ENCODE results near the gene PLOD2.

PLOD2 gene

GRCh38 chr3:146145642-146146041, 15.3 kb downstream of the PLOD2 start:
- no peak overlapping the region for H4K8ac ChIP-seq (ENCODE audit: low read length)
- peaks cover 1% of the 10 kb centered on the region for H3K4me1 ChIP-seq (ENCODE audit: control insufficient read depth, insufficient read depth, low read depth, low read length)
- H3K79me1 ChIP-seq (replicated peaks; ENCODE audit: low read length, poor library complexity, severe bottlenecking), result peaks cover 15% of the 10 kb centered on the region
- H2BK15ac ChIP-seq (ENCODE audit: low read depth, poor library complexity, severe bottlenecking), result no peak overlapping the region
- WGBS, result no CpG with 5 or more reads among the region's 1 CpG
- no peak overlapping the region for H2BK12ac ChIP-seq (ENCODE audit: low read length in 2 of 2)
- no peak for DNase-seq
- no peaks in the 10 kb centered on the region for H3K9me3 ChIP-seq (ENCODE audit: control insufficient read depth, low read length)
- no peak overlapping the region for H3K4me2 ChIP-seq (ENCODE audit: low read length, poor library complexity, severe bottlenecking)
- no peak overlapping the region for H3K27ac ChIP-seq (ENCODE audit: low read length, poor library complexity, severe bottlenecking)
- no peaks in the 10 kb centered on the region for H3K27me3 ChIP-seq (ENCODE audit: control insufficient read depth in 1 of 2, insufficient read depth in 1 of 2, low read length in 2 of 2)
- H3K14ac ChIP-seq (ENCODE audit: low read length in 2 of 2), result no peak overlapping the region
- no peak overlapping the region for H2AFZ ChIP-seq (ENCODE audit: low read depth, low read length)
- H2BK5ac ChIP-seq (ENCODE audit: low read depth, low read length, poor library complexity, severe bottlenecking), result no peak overlapping the region
- no peak overlapping the region for H4K91ac ChIP-seq (ENCODE audit: low read length)
- H3K36me3 ChIP-seq (ENCODE audit: control insufficient read depth in 1 of 2, insufficient read depth in 2 of 2, low read depth in 1 of 2, low read length in 2 of 2), result no peaks in the 10 kb centered on the region
- no peak overlapping the region for H3K9ac ChIP-seq (ENCODE audit: low read length)
- no peak overlapping the region for H3K18ac ChIP-seq (ENCODE audit: low read depth in 1 of 2, low read length in 2 of 2)
- H2BK120ac ChIP-seq (ENCODE audit: low read depth, low read length), result no peak overlapping the region
- H3K4ac ChIP-seq (ENCODE audit: low read depth in 1 of 2, low read length in 2 of 2), result no peak overlapping the region
- no peak overlapping the region for H2AK5ac ChIP-seq (ENCODE audit: low read length, severe bottlenecking)
- no peak overlapping the region for H3K4me3 ChIP-seq (ENCODE audit: insufficient read depth in 1 of 2, low read depth in 1 of 2, low read length in 2 of 2)
- no peak overlapping the region for H3K23ac ChIP-seq (ENCODE audit: low read length in 2 of 2)

GRCh38 chr3:146142757-146143156, 18.2 kb downstream of the PLOD2 start:
- H3K18ac ChIP-seq (ENCODE audit: low read depth in 1 of 2, low read length in 2 of 2), result no peak overlapping the region
- H3K4me1 ChIP-seq (ENCODE audit: control insufficient read depth, insufficient read depth, low read depth, low read length), result peaks cover 1% of the 10 kb centered on the region
- DNase-seq, result peak; percentile 89
- no peak overlapping the region for H2AFZ ChIP-seq (ENCODE audit: low read depth, low read length)
- H3K4me2 ChIP-seq (ENCODE audit: low read length, poor library complexity, severe bottlenecking), result no peak overlapping the region
- H3K4me3 ChIP-seq (ENCODE audit: insufficient read depth in 1 of 2, low read depth in 1 of 2, low read length in 2 of 2), result no peak overlapping the region
- no peak overlapping the region for H2BK15ac ChIP-seq (ENCODE audit: low read depth, poor library complexity, severe bottlenecking)
- H3K9ac ChIP-seq (ENCODE audit: low read length), result no peak overlapping the region
- 37% methylated on average over 1 of the region's 3 CpGs for WGBS
- no peak overlapping the region for H2BK12ac ChIP-seq (ENCODE audit: low read length in 2 of 2)
- no peak overlapping the region for H3K23ac ChIP-seq (ENCODE audit: low read length in 2 of 2)
- no peaks in the 10 kb centered on the region for H3K9me3 ChIP-seq (ENCODE audit: control insufficient read depth, low read length)
- H2BK120ac ChIP-seq (ENCODE audit: low read depth, low read length), result no peak overlapping the region
- H3K27ac ChIP-seq (ENCODE audit: low read length, poor library complexity, severe bottlenecking), result no peak overlapping the region
- H2AK5ac ChIP-seq (ENCODE audit: low read length, severe bottlenecking), result no peak overlapping the region
- H3K14ac ChIP-seq (ENCODE audit: low read length in 2 of 2), result no peak overlapping the region
- H3K27me3 ChIP-seq (ENCODE audit: control insufficient read depth in 1 of 2, insufficient read depth in 1 of 2, low read length in 2 of 2), result no peaks in the 10 kb centered on the region
- peaks cover 18% of the 10 kb centered on the region for H3K79me1 ChIP-seq (replicated peaks; ENCODE audit: low read length, poor library complexity, severe bottlenecking)
- no peak overlapping the region for H4K91ac ChIP-seq (ENCODE audit: low read length)
- no peak overlapping the region for H3K4ac ChIP-seq (ENCODE audit: low read depth in 1 of 2, low read length in 2 of 2)
- H2BK5ac ChIP-seq (ENCODE audit: low read depth, low read length, poor library complexity, severe bottlenecking), result no peak overlapping the region
- no peaks in the 10 kb centered on the region for H3K36me3 ChIP-seq (ENCODE audit: control insufficient read depth in 1 of 2, insufficient read depth in 2 of 2, low read depth in 1 of 2, low read length in 2 of 2)
- H4K8ac ChIP-seq (ENCODE audit: low read length), result no peak overlapping the region

GRCh38 chr3:146139586-146140110, 21.3 kb downstream of the PLOD2 start:
- H2BK120ac ChIP-seq (ENCODE audit: low read depth, low read length), result no peak overlapping the region
- H3K27ac ChIP-seq (ENCODE audit: low read length, poor library complexity, severe bottlenecking), result no peak overlapping the region
- peaks cover 14% of the 10 kb centered on the region for H3K79me1 ChIP-seq (replicated peaks; ENCODE audit: low read length, poor library complexity, severe bottlenecking)
- H3K4ac ChIP-seq (ENCODE audit: low read depth in 1 of 2, low read length in 2 of 2), result no peak overlapping the region
- H2AK5ac ChIP-seq (ENCODE audit: low read length, severe bottlenecking), result no peak overlapping the region
- H3K9ac ChIP-seq (ENCODE audit: low read length), result no peak overlapping the region
- H3K9me3 ChIP-seq (ENCODE audit: control insufficient read depth, low read length), result no peaks in the 10 kb centered on the region
- H3K4me1 ChIP-seq (ENCODE audit: control insufficient read depth, insufficient read depth, low read depth, low read length), result no peaks in the 10 kb centered on the region
- H3K27me3 ChIP-seq (ENCODE audit: control insufficient read depth in 1 of 2, insufficient read depth in 1 of 2, low read length in 2 of 2), result no peaks in the 10 kb centered on the region
- no peak overlapping the region for H4K91ac ChIP-seq (ENCODE audit: low read length)
- DNase-seq, result peak; percentile 27
- no peak overlapping the region for H3K14ac ChIP-seq (ENCODE audit: low read length in 2 of 2)
- no peak overlapping the region for H2BK12ac ChIP-seq (ENCODE audit: low read length in 2 of 2)
- H3K4me2 ChIP-seq (ENCODE audit: low read length, poor library complexity, severe bottlenecking), result no peak overlapping the region
- H3K18ac ChIP-seq (ENCODE audit: low read depth in 1 of 2, low read length in 2 of 2), result no peak overlapping the region
- no peak overlapping the region for H4K8ac ChIP-seq (ENCODE audit: low read length)
- no peak overlapping the region for H2BK5ac ChIP-seq (ENCODE audit: low read depth, low read length, poor library complexity, severe bottlenecking)
- H2BK15ac ChIP-seq (ENCODE audit: low read depth, poor library complexity, severe bottlenecking), result no peak overlapping the region
- no peak overlapping the region for H2AFZ ChIP-seq (ENCODE audit: low read depth, low read length)
- no peak overlapping the region for H3K4me3 ChIP-seq (ENCODE audit: insufficient read depth in 1 of 2, low read depth in 1 of 2, low read length in 2 of 2)
- 20% methylated on average over 1 of the region's 3 CpGs for WGBS
- no peak overlapping the region for H3K23ac ChIP-seq (ENCODE audit: low read length in 2 of 2)
- H3K36me3 ChIP-seq (ENCODE audit: control insufficient read depth in 1 of 2, insufficient read depth in 2 of 2, low read depth in 1 of 2, low read length in 2 of 2), result no peaks in the 10 kb centered on the region

DNA sequence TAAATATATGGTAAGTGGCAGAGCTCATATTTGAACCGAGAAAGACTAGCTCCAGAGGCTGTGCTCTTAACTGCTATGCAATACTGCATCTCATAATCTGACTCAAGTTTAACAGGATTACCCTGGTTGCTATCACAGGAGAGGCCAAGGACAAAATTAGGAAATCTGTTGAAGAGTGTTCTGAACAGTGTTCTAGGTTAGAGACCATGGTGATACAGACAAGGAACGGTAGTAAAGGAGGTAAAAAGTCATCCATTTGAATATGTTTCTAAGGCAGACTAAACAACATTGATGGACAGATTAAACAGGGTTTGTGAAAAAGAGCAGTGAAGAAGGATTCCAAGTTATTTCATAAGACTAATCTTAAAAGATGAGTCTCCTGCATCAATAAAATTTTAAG, 22.1 kb downstream of the PLOD2 start:
- Histone ChIP-seq H3K36me3 (ENCODE audit: control insufficient read depth in 1 of 2, insufficient read depth in 2 of 2, low read depth in 1 of 2, low read length in 2 of 2) (no peaks in the 10 kb centered on the region), H3K23ac (ENCODE audit: low read length in 2 of 2) (no peak overlapping the region), H4K91ac (ENCODE audit: low read length) (no peak overlapping the region), H2BK15ac (ENCODE audit: low read depth, poor library complexity, severe bottlenecking) (no peak overlapping the region), H2AFZ (ENCODE audit: low read depth, low read length) (no peak overlapping the region), H3K4ac (ENCODE audit: low read depth in 1 of 2, low read length in 2 of 2) (no peak overlapping the region), H3K4me3 (ENCODE audit: insufficient read depth in 1 of 2, low read depth in 1 of 2, low read length in 2 of 2) (no peak overlapping the region), H3K9ac (ENCODE audit: low read length) (no peak overlapping the region), H4K8ac (ENCODE audit: low read length) (no peak overlapping the region), H3K4me1 (ENCODE audit: control insufficient read depth, insufficient read depth, low read depth, low read length) (no peaks in the 10 kb centered on the region), H3K27ac (ENCODE audit: low read length, poor library complexity, severe bottlenecking) (no peak overlapping the region), H2AK5ac (ENCODE audit: low read length, severe bottlenecking) (no peak overlapping the region), H2BK5ac (ENCODE audit: low read depth, low read length, poor library complexity, severe bottlenecking) (no peak overlapping the region), H3K18ac (ENCODE audit: low read depth in 1 of 2, low read length in 2 of 2) (no peak overlapping the region), H3K27me3 (ENCODE audit: control insufficient read depth in 1 of 2, insufficient read depth in 1 of 2, low read length in 2 of 2) (no peaks in the 10 kb centered on the region), H2BK12ac (ENCODE audit: low read length in 2 of 2) (no peak overlapping the region), H3K9me3 (ENCODE audit: control insufficient read depth, low read length) (no peaks in the 10 kb centered on the region), H3K79me1 (replicated peaks; ENCODE audit: low read length, poor library complexity, severe bottlenecking) (peaks cover 15% of the 10 kb centered on the region), H3K4me2 (ENCODE audit: low read length, poor library complexity, severe bottlenecking) (no peak overlapping the region), H3K14ac (ENCODE audit: low read length in 2 of 2) (no peak overlapping the region), H2BK120ac (ENCODE audit: low read depth, low read length) (no peak overlapping the region)
- 56% methylated on average over 2 of the region's 2 CpGs for WGBS
- DNase-seq, result peak; percentile 26

All from mesenchymal stem cell (in vitro differentiated cells and primary cell).